HL-60/S4 (cell line): ENCODE results near the gene CCL15.
"Not testable (repeated sequence)": the region's sequence is repeated elsewhere in the genome, so short reads cannot be mapped to it uniquely, and the experiment has no call there.

Source experiments
- in situ Hi-C: fragments of 300-500 bp; cut with MboI; formaldehyde crosslinking; loops from 2 replicates; pipeline ENCODE4 v1.14.3; 2022; ENCODE audit warnings: low sequenced_read_pairs

Gene CCL15

GRCh38 chr17:35998018-35998545 lies 3.3 kb downstream of the CCL15 start:
- in situ Hi-C loops = no loop called here

- in situ Hi-C loops = not testable (repeated sequence)
Observed at GRCh38 chr17:35995346-35995745, 6.0 kb downstream of the CCL15 start.

- in situ Hi-C loops = no loop called here
Observed at GRCh38 chr17:35991075-35991474, 10.3 kb downstream of the CCL15 start.

GRCh38 chr17:35988164-35988563 lies 13.2 kb downstream of the CCL15 start:
- in situ Hi-C loops = no loop called here

GRCh38 chr17:35986643-35987042 lies 14.7 kb downstream of the CCL15 start, which contains the start of gene CCL14:
CCL14 (minus strand) TSS chr17:35986729; CDS start chr17:35986649, 80 bp downstream.
- in situ Hi-C loops = no loop called here

GRCh38 chr17:35984140-35984539 lies 17.2 kb downstream of the CCL15 start:
- in situ Hi-C loops = no loop called here

GRCh38 chr17:35982409-35983191 lies 18.8 kb downstream of the CCL15 start:
- in situ Hi-C loops = no loop called here

- in situ Hi-C loops = no loop called here
Observed at GRCh38 chr17:35981908-35982330, 19.4 kb downstream of the CCL15 start.

GRCh38 chr17:35981246-35981645 lies 20.1 kb downstream of the CCL15 start, which contains the start of gene CCL16:
CCL16 (minus strand) TSS chr17:35981497; CDS start chr17:35981420, 77 bp downstream.
- in situ Hi-C loops = no loop called here

- in situ Hi-C loops = loop anchor here (5.0 to 10.0 kb wide), 2 partner anchors 96 to 169 kb away; no protein-coding TSS in a partner anchor
Observed at GRCh38 chr17:35978346-35978745, 23.0 kb downstream of the CCL15 start.

- in situ Hi-C loops = loop anchor here (5.0 to 10.0 kb wide), 2 partner anchors 97 to 170 kb away; no protein-coding TSS in a partner anchor
Observed at GRCh38 chr17:35977509-35977908, 23.8 kb downstream of the CCL15 start.

- in situ Hi-C loops = loop anchor here (10.0 to 25.0 kb wide), 2 partner anchors 101 to 514 kb away; partner anchors contain the start of gene ZNHIT3
Observed at GRCh38 chr17:35973333-35974260, 27.8 kb downstream of the CCL15 start.

GRCh38 chr17:35972945-35973332 lies 28.4 kb downstream of the CCL15 start:
- in situ Hi-C loops = loop anchor here (10.0 to 25.0 kb wide), 2 partner anchors 102 to 514 kb away; partner anchors contain the start of gene ZNHIT3

- in situ Hi-C loops = loop anchor here (10.0 to 25.0 kb wide), 2 partner anchors 102 to 515 kb away; partner anchors contain the start of gene ZNHIT3
Observed at GRCh38 chr17:35972535-35972934, 28.8 kb downstream of the CCL15 start.

GRCh38 chr17:35972066-35972465 lies 29.3 kb downstream of the CCL15 start:
- in situ Hi-C loops = loop anchor here (10.0 to 25.0 kb wide), 2 partner anchors 103 to 515 kb away; partner anchors contain the start of gene ZNHIT3

- in situ Hi-C loops = loop anchor here (10.0 to 25.0 kb wide), 2 partner anchors 105 to 518 kb away; partner anchors contain the start of gene ZNHIT3
Observed at GRCh38 chr17:35969558-35970380, 31.6 kb downstream of the CCL15 start.

GRCh38 chr17:35968520-35969054 lies 32.8 kb downstream of the CCL15 start:
- in situ Hi-C loops = loop anchor here (25.0 kb wide), 1 partner anchor 519 kb away; the partner anchor contains the start of gene ZNHIT3

- in situ Hi-C loops = loop anchor here (25.0 kb wide), 1 partner anchor 522 kb away; the partner anchor contains the start of gene ZNHIT3
Observed at GRCh38 chr17:35965272-35965671, 36.1 kb downstream of the CCL15 start.

GRCh38 chr17:35963663-35964062 lies 37.7 kb downstream of the CCL15 start:
- in situ Hi-C loops = loop anchor here (25.0 kb wide), 1 partner anchor 524 kb away; the partner anchor contains the start of gene ZNHIT3
